Fibroblast of the aortic adventitia (primary cell): ENCODE data around the gene ALOX5. TPM values are rescaled to one million over a fixed set of nuclear protein-coding genes. Genes with fewer than 3 reads are reported as not detected.

Source experiments
- DNase-seq: peaks from one replicate; pipeline ENCODE4 v3.0.0-alpha.2; 2010; ENCODE audit warnings: low read depth
- H3K4me3 ChIP-seq: 2 replicates; pipeline ENCODE4 v1.5.1; 2011; ENCODE audit warnings: low read depth, mild to moderate bottlenecking, control low read depth, low read length, moderate library complexity
- total RNA-seq: library from RNA; depleted of rRNA; stranded (reverse); fragments of >200 nt; gene quantifications from 2 replicates; pipeline ENCODE4 v1.2.3, GENCODE V29; 2012; ENCODE audit warnings: low replicate concordance
- TF ChIP-seq, protein P1 (sequence below): IDR thresholded peaks from 2 replicates; pipeline ENCODE4 v1.5.1; 2011; ENCODE audit warnings: mild to moderate bottlenecking, low read length, control low read depth, inconsistent platforms; ENCODE audit not compliant: insufficient read depth

ALOX5 gene
- total RNA-seq, 1 donor: not detected

DNA sequence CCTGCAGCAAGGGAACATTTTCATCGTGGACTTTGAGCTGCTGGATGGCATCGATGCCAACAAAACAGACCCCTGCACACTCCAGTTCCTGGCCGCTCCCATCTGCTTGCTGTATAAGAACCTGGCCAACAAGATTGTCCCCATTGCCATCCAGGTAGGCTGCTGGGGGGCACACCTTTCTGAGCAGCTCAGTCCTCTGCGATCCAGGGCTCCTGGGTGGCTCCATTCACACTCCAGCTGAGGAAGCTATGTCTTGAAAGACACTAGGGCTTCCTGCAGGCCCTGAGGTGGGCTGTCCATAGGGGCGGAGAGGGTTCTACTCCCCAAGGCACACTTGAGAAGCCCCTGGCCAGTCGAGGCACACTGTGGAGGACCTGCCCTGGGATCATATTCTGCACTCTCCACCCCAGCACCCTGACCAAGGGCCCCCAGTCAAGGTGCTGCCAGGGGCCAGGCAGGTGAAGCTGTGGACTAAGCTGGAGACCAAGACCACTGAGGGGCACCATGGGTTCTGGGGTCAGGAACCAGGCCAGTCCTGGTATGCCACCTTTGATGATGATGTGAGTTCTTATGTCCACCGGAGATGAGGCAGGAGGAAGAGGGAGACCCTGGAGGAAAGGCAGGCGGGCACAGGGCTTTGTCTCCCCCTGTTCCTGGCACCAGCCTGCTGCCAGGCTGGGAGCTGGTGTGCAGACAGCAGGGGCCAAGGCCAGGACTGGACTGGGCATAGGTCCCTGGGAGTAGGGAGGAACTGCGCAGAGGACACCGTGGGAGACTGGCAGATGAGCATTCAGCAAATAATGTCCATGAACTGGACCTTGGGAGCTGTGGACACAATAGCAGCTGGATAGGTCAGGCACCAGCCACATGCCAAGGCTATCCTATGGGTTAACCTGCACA lies 54.8 kb downstream of the ALOX5 start:
- no peak for DNase-seq
- TF ChIP-seq, protein P1, sequence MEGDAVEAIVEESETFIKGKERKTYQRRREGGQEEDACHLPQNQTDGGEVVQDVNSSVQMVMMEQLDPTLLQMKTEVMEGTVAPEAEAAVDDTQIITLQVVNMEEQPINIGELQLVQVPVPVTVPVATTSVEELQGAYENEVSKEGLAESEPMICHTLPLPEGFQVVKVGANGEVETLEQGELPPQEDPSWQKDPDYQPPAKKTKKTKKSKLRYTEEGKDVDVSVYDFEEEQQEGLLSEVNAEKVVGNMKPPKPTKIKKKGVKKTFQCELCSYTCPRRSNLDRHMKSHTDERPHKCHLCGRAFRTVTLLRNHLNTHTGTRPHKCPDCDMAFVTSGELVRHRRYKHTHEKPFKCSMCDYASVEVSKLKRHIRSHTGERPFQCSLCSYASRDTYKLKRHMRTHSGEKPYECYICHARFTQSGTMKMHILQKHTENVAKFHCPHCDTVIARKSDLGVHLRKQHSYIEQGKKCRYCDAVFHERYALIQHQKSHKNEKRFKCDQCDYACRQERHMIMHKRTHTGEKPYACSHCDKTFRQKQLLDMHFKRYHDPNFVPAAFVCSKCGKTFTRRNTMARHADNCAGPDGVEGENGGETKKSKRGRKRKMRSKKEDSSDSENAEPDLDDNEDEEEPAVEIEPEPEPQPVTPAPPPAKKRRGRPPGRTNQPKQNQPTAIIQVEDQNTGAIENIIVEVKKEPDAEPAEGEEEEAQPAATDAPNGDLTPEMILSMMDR: no peak
- H3K4me3 ChIP-seq: no peak overlapping the region

DNA sequence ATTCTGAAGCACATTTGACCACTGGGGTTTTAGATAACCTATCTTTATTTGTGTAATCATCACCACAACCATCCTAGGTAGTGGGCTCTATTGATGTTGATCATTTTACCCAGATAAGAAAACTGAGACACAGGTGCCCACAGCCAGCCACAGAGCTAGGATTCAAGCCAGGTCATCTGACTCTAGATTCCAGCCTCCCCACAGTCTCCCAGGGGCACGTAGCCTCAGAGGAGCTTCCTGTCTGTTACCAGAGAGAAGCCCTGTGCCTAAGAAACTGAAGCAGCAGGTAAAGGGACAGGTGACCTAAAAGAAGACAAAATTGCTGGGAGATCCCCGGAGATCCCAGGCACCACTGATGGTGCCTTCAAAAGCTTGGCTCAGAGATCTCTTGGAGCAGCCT lies 55.8 kb downstream of the ALOX5 start:
- no peak overlapping the region for H3K4me3 ChIP-seq
- TF ChIP-seq, protein P1: no peak
- no peak for DNase-seq

GRCh38 chr10:45432113-45432512 lies 58.1 kb downstream of the ALOX5 start:
- no peak overlapping the region for H3K4me3 ChIP-seq
- TF ChIP-seq, protein P1: no peak
- no peak for DNase-seq

DNA sequence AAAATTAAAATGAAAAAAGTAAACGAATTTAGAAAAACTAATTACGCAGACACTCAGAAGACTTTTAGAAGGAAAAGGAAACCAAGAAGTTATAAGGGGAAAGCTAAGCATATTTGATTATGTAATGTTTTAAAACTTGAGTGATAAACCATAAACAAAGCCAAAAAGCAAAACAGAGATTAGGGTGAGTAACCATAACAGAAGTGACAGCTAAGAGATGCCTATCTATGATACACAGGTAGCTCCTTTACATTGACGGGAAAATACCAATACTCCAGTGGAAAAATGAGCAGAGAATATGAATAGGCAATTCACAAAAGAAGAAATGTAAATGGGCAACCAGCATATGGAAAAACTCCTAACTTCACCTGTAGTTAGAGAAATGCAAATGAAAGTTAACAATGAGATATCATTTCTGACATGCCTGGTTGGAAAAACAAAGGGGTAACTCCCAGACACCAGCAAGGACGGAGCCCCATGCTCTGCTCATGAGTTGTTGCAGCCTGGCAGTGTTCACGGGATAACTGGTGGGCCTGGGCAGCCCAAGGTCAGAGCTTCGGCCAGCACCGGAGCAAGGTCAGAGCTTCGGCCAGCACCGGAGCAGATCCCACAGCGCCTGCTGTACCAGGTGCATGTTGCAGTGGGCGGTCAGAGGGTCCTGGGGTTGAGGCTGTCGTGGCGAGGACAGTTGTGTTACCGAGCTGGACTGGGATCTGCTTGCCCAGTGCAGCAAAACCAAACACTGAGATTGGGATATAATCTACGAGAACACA lies 58.9 kb downstream of the ALOX5 start:
- H3K4me3 ChIP-seq: no peak overlapping the region
- no peak for DNase-seq
- TF ChIP-seq, protein P1: no peak

- TF ChIP-seq, protein P1: no peak
- H3K4me3 ChIP-seq: no peak overlapping the region
- no peak for DNase-seq
Measured at GRCh38 chr10:45433716-45434469, 59.9 kb downstream of the ALOX5 start.
